IMR-90 (cell line): ENCODE data around the gene HECW1.

ENCODE experiments used
- BHLHE40 ChIP-seq: fragments of 150-350 bp; IDR thresholded peaks from 2 replicates; pipeline ENCODE4 v1.6.1; 2016; ENCODE audit warnings: mild to moderate bottlenecking, low read depth, low read length
- CEBPB ChIP-seq: IDR thresholded peaks from 2 replicates; pipeline ENCODE4 v1.6.1; 2012; ENCODE audit warnings: low read depth, low read length, improper control_type of control experiment
- FOS ChIP-seq: fragments of 150-350 bp; IDR thresholded peaks from 2 replicates; pipeline ENCODE4 v1.6.1; 2016; ENCODE audit warnings: low read depth, low read length
- MXI1 ChIP-seq: IDR thresholded peaks from 2 replicates; pipeline ENCODE4 v1.6.1; 2012; ENCODE audit warnings: low read depth, mild to moderate bottlenecking, low read length, moderate library complexity, borderline replicate concordance
- POLR2A ChIP-seq: IDR thresholded peaks from 2 replicates; pipeline ENCODE4 v1.6.1; 2012; ENCODE audit warnings: mild to moderate bottlenecking, low read depth, low read length
- RAD21 ChIP-seq: IDR thresholded peaks from 2 replicates; pipeline ENCODE4 v1.6.1; 2012; ENCODE audit warnings: low read length, improper control_type of control experiment
- RCOR1 ChIP-seq: IDR thresholded peaks from 2 replicates; pipeline ENCODE4 v1.6.1; 2012; ENCODE audit warnings: mild to moderate bottlenecking, low read length, improper control_type of control experiment; ENCODE audit not compliant: insufficient replicate concordance
- RFX5 ChIP-seq: IDR thresholded peaks from 2 replicates; pipeline ENCODE4 v1.8.0; 2012; ENCODE audit warnings: low read depth, mild to moderate bottlenecking, low read length, moderate library complexity
- USF2 ChIP-seq: fragments of 150-350 bp; IDR thresholded peaks from 2 replicates; pipeline ENCODE4 v1.6.1; 2017; ENCODE audit warnings: mild to moderate bottlenecking, antibody characterized with exemption, low read length, low read depth
- TF ChIP-seq, protein P1 (sequence below): conservative IDR thresholded peaks from 2 replicates; pipeline ENCODE4 v1.5.1; 2012; ENCODE audit warnings: mild to moderate bottlenecking, low read depth, low read length, improper control_type of control experiment

- TF ChIP-seq POLR2A (no peak), RAD21 (no peak), FOS (no peak), RFX5 (no peak), USF2 (no peak), CEBPB (no peak), MXI1 (no peak), RCOR1 (no peak), BHLHE40 (no peak)
- TF ChIP-seq, protein P1, sequence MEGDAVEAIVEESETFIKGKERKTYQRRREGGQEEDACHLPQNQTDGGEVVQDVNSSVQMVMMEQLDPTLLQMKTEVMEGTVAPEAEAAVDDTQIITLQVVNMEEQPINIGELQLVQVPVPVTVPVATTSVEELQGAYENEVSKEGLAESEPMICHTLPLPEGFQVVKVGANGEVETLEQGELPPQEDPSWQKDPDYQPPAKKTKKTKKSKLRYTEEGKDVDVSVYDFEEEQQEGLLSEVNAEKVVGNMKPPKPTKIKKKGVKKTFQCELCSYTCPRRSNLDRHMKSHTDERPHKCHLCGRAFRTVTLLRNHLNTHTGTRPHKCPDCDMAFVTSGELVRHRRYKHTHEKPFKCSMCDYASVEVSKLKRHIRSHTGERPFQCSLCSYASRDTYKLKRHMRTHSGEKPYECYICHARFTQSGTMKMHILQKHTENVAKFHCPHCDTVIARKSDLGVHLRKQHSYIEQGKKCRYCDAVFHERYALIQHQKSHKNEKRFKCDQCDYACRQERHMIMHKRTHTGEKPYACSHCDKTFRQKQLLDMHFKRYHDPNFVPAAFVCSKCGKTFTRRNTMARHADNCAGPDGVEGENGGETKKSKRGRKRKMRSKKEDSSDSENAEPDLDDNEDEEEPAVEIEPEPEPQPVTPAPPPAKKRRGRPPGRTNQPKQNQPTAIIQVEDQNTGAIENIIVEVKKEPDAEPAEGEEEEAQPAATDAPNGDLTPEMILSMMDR: no peak
Measured at GRCh38 chr7:43341132-43341531, 228.7 kb downstream of the HECW1 start.
